Endothelial cell of umbilical vein (primary cell): ENCODE results near the gene ZNF529. TPM values are rescaled to one million over a fixed set of nuclear protein-coding genes. Genes with fewer than 3 reads are reported as not detected.
A peak's percentile ranks its signal among the peaks of the same experiment; 100 is the strongest.

Source experiments
- BruUV-seq: library from RNA; stranded (reverse); fragments of 400-500 nt; replicated peaks from 2 replicates; lab custom pipeline; 2021; lab: Mats Ljungman, UMichigan
- CTCF ChIA-PET: fragments of 300-600, 350-600 bp; sonication (Branson Sonifier 250); formaldehyde crosslinking; loops from one replicate; lab custom pipeline; 2021; ENCODE audit warnings: antibody characterized with exemption, inconsistent platforms; lab: Charles Lee
- POLR2A ChIA-PET: fragments of 300-600, 350-600 bp; sonication (Branson Sonifier 250); formaldehyde crosslinking; loops from one replicate; lab custom pipeline; 2021; ENCODE audit warnings: antibody characterized with exemption, inconsistent platforms; lab: Charles Lee
- DNase-seq: peaks from one replicate; pipeline ENCODE4 v3.0.0-alpha.2; 2011; ENCODE audit warnings: low read depth, low spot score
- FAIRE-seq: peaks from 2 replicates; lab custom pipeline; 2011; peaks lifted over from hg19 to GRCh38; lab: Jason Lieb, UNC
- H2AFZ ChIP-seq: 2 replicates; pipeline ENCODE4 v1.6.0; 2012; ENCODE audit warnings: low read depth, low read length, control low read depth, inconsistent platforms
- H3K27ac ChIP-seq: 2 replicates; pipeline ENCODE4 v1.5.1; 2011; ENCODE audit warnings: low read depth, mild to moderate bottlenecking, control low read depth, low read length, moderate library complexity; ENCODE audit not compliant: insufficient read depth
- H3K27me3 ChIP-seq, 2 experiments: 2 replicates each; pipeline versions ENCODE4 v1.6.0 to v1.6.1; 2011; ENCODE audit warnings: low read length in 2 of 2, mixed read lengths in 1 of 2; ENCODE audit not compliant: control insufficient read depth in 2 of 2, insufficient read depth in 2 of 2
- H3K36me3 ChIP-seq, 2 experiments: 2 replicates in 1 of 2; 3 replicates in 1 of 2; pipeline ENCODE4 v1.5.1; 2011; ENCODE audit warnings: low read length in 2 of 2, mild to moderate bottlenecking in 1 of 2, moderate library complexity in 1 of 2; ENCODE audit not compliant: control insufficient read depth in 2 of 2, insufficient read depth in 2 of 2; ENCODE audit errors: extremely low read depth in 1 of 2
- H3K4me1 ChIP-seq: 3 replicates; pipeline ENCODE4 v1.5.1; 2011; ENCODE audit warnings: mild to moderate bottlenecking, low read length; ENCODE audit not compliant: control insufficient read depth, insufficient read depth; ENCODE audit errors: extremely low read depth
- H3K4me2 ChIP-seq: 2 replicates; pipeline ENCODE4 v1.6.1; 2011; ENCODE audit warnings: low read length, control low read depth, mixed read lengths; ENCODE audit not compliant: insufficient read depth
- H3K4me3 ChIP-seq, 3 experiments: fragments of 200-600 bp in 1 of 3; sonication (generic), shearing (Covaris generic) in 1 of 3; replicated peaks in 1 of 3; 2 replicates each; pipeline ENCODE4 v1.5.1; 2011 to 2016; ENCODE audit warnings: control low read depth in 3 of 3, low read length in 3 of 3, mild to moderate bottlenecking in 2 of 3, inconsistent platforms in 1 of 3, low read depth in 1 of 3, moderate library complexity in 1 of 3; ENCODE audit not compliant: insufficient read depth in 1 of 3
- H3K79me2 ChIP-seq: 2 replicates; pipeline ENCODE4 v1.6.0; 2012; ENCODE audit warnings: low read length, inconsistent platforms; ENCODE audit not compliant: control insufficient read depth, insufficient read depth
- H3K9ac ChIP-seq: replicated peaks from 2 replicates; pipeline ENCODE3; 2011; ENCODE audit warnings: low read length, control low read depth; ENCODE audit not compliant: insufficient read depth; ENCODE audit errors: extremely low read depth
- H3K9me1 ChIP-seq: replicated peaks from 3 replicates; pipeline ENCODE4 v1.6.0; 2011; ENCODE audit warnings: mild to moderate bottlenecking, low read length; ENCODE audit not compliant: control insufficient read depth, insufficient read depth; ENCODE audit errors: extremely low read depth
- H3K9me3 ChIP-seq: replicated peaks from 2 replicates; pipeline ENCODE4 v1.5.1; 2012; ENCODE audit warnings: low read length, inconsistent platforms; ENCODE audit not compliant: control insufficient read depth, insufficient read depth
- H4K20me1 ChIP-seq: replicated peaks from 2 replicates; pipeline ENCODE3; 2011; ENCODE audit warnings: mild to moderate bottlenecking, low read length; ENCODE audit not compliant: control insufficient read depth, insufficient read depth; ENCODE audit errors: extremely low read depth
- CTCF ChIP-seq, 2 donors: IDR thresholded peaks; 1 replicate in 1 of 2; 2 replicates in 1 of 2; pipeline ENCODE4 v1.5.1; 2011; ENCODE audit warnings: low read length in 2 of 2, mild to moderate bottlenecking in 2 of 2, moderate library complexity in 2 of 2, control low read depth in 1 of 2, inconsistent platforms in 1 of 2, low read depth in 1 of 2; ENCODE audit not compliant: insufficient read depth in 1 of 2; ENCODE audit errors: extremely low read depth in 1 of 2
- EZH2 ChIP-seq: IDR thresholded peaks from 2 replicates; pipeline ENCODE4 v1.6.1; 2012; ENCODE audit warnings: borderline replicate concordance, low read depth, mild to moderate bottlenecking, moderate library complexity, low read length, inconsistent platforms; ENCODE audit not compliant: severe bottlenecking
- GATA2 ChIP-seq: IDR thresholded peaks from 2 replicates; pipeline ENCODE4 v1.7.0; 2011; ENCODE audit warnings: low read depth, mild to moderate bottlenecking, moderate library complexity, mixed read lengths, low read length; ENCODE audit not compliant: insufficient read length, insufficient read depth
- JUN ChIP-seq: IDR thresholded peaks from 2 replicates; pipeline ENCODE4 v1.6.1; 2011; ENCODE audit warnings: borderline replicate concordance, low read depth; ENCODE audit not compliant: insufficient read length, insufficient read depth
- MAX ChIP-seq: IDR thresholded peaks from 2 replicates; pipeline ENCODE4 v1.6.1; 2011; ENCODE audit not compliant: insufficient read depth, insufficient read length
- MYC ChIP-seq: IDR thresholded peaks from one replicate; pipeline ENCODE4 v1.6.1; 2011; ENCODE audit warnings: mild to moderate bottlenecking, low read depth, low read length
- POLR2A ChIP-seq: IDR thresholded peaks from 2 replicates; pipeline ENCODE4 v1.6.1; 2012; ENCODE audit warnings: low read depth, mild to moderate bottlenecking, control low read depth, low read length
- POLR2AphosphoS5 ChIP-seq: IDR thresholded peaks from 2 replicates; pipeline ENCODE4 v1.6.1; 2012; ENCODE audit warnings: low read depth, mild to moderate bottlenecking, control low read depth, low read length, moderate library complexity; ENCODE audit not compliant: insufficient read depth
- dilution Hi-C: fragments of 300-500 bp; cut with MboI; formaldehyde crosslinking; loops from one replicate; pipeline ENCODE4 v1.15.0; 2019; ENCODE audit warnings: low sequenced_read_pairs; ENCODE audit not compliant: extremely low pct_ligation_motif_present
- intact Hi-C: fragments of 100-400 bp; cut with micrococcal nuclease; formaldehyde crosslinking; loops from one replicate; pipeline ENCODE4 v1.10.0; 2022
- polyA plus RNA-seq, 4 experiments: library from polyadenylated mRNA; depleted of rRNA in 3 of 4; stranded (reverse) in 3 of 4; unstranded in 1 of 4; fragments of >200 nt; gene quantifications; 2 replicates each; pipeline versions ENCODE4 v1.2.1 to v1.2.3, GENCODE V29; 2011 to 2012; ENCODE audit warnings: missing spikeins in 1 of 4
- total RNA-seq: library from RNA; stranded (reverse); gene quantifications from 2 replicates; pipeline ENCODE4 v1.2.3, GENCODE V29; 2021

The ZNF529 gene
- total and polyA plus RNA-seq, 2 donors (not counting 3 experiments of a cell fraction or from before 2014, with no cell fraction given): 4.9 to 8.4 TPM

- TF ChIP-seq POLR2AphosphoS5 (no peak), EZH2 (no peak), JUN (no peak), MAX (no peak)
- H3K4me2 ChIP-seq: peak overlapping the region; percentile 73
- peak overlapping the region; percentile 40 to 91 (median 50) for H3K4me3 ChIP-seq
- intact Hi-C loops (loop anchor here (1.0 to 10.0 kb wide), 8 partner anchors 39 to 547 kb away; partner anchors contain the start of genes ZNF146, ZNF345, ZNF420 and ZNF461), dilution Hi-C loops (no loop called here)
- H3K27ac ChIP-seq: peak overlapping the region; percentile 65
- ChIA-PET POLR2A (interaction anchor here (0.6 to 0.8 kb wide), 3 partner anchors 43 to 790 kb away, joined by 3 to 7 read pairs (median 5); partner anchors contain the start of genes ZNF146 and ZNF565), CTCF (interaction anchor here (1.2 to 1.3 kb wide), 2 partner anchors 38 to 46 kb away, joined by 3 to 5 read pairs; partner anchors contain the start of genes ZNF529 and ZNF566)
- no peaks in the 10 kb centered on the region for H4K20me1 ChIP-seq
- H2AFZ ChIP-seq: peak overlapping the region; percentile 61
- peak overlapping the region; percentile 76 for H3K9ac ChIP-seq
- H3K9me3 ChIP-seq: no peaks in the 10 kb centered on the region
- H3K27me3 ChIP-seq: no peaks in the 10 kb centered on the region
- H3K4me1 ChIP-seq: peaks cover 9% of the 10 kb centered on the region
- peaks cover 22% of the 10 kb centered on the region for H3K79me2 ChIP-seq
- peaks cover 0 to 3% of the 10 kb centered on the region in 2 experiments for H3K36me3 ChIP-seq
- DNase-seq (no peak), FAIRE-seq (no peak)
- no TSS peak for BruUV-seq
- H3K9me1 ChIP-seq: no peaks in the 10 kb centered on the region
Observed at GRCh38 chr19:36527873-36528193, 45.3 kb downstream of the ZNF529 start.

GRCh38 chr19:36527341-36527740, 45.8 kb downstream of the ZNF529 start:
- peak overlapping the region; percentile 40 to 91 (median 50) for H3K4me3 ChIP-seq
- H3K27ac ChIP-seq: no peak overlapping the region
- ChIA-PET CTCF (interaction anchor here (1.2 kb wide), 1 partner anchor 38 kb away, joined by 3 read pairs; the partner anchor contains the start of gene ZNF566), POLR2A (no interaction called here)
- DNase-seq (peak; percentile 5), FAIRE-seq (peak; percentile 28)
- H4K20me1 ChIP-seq: no peaks in the 10 kb centered on the region
- H3K27me3 ChIP-seq: no peaks in the 10 kb centered on the region
- peak overlapping the region; percentile 73 for H3K4me2 ChIP-seq
- peaks cover 3% of the 10 kb centered on the region in 2 experiments for H3K36me3 ChIP-seq
- H3K79me2 ChIP-seq: peaks cover 26% of the 10 kb centered on the region
- no peaks in the 10 kb centered on the region for H3K9me1 ChIP-seq
- TSS peak; percentile 40 for BruUV-seq
- dilution Hi-C loops (no loop called here), intact Hi-C loops (loop anchor here (10.0 kb wide), 1 partner anchor 547 kb away; the partner anchor contains the start of gene ZNF420)
- TF ChIP-seq MYC (no peak), GATA2 (no peak), POLR2AphosphoS5 (no peak), POLR2A (no peak), MAX (no peak), CTCF (IDR thresholded peaks at IDR 0.05; ENCODE audit: extremely low read depth in 1 of 2, insufficient read depth in 1 of 2, low read depth in 1 of 2, low read length in 2 of 2) (no peak)
- H2AFZ ChIP-seq: peak overlapping the region; percentile 19
- H3K9ac ChIP-seq: peak overlapping the region; percentile 76
- H3K9me3 ChIP-seq: peaks cover 2% of the 10 kb centered on the region
- H3K4me1 ChIP-seq: peaks cover 9% of the 10 kb centered on the region
